ENCODE measurements around the gene NHLRC4. TPM values are rescaled to one million over a fixed set of nuclear protein-coding genes. Genes with fewer than 3 reads are reported as not detected.
A peak's percentile ranks its signal among the peaks of the same experiment; 100 is the strongest.

NHLRC4 gene
- total and polyA plus RNA-seq, 9 of the 15 experiments (the other 6 are each of a cell fraction or from before 2014, with no cell fraction given), result 0.24 to 3.7 (median 1.3) TPM; not detected in 2

DNA sequence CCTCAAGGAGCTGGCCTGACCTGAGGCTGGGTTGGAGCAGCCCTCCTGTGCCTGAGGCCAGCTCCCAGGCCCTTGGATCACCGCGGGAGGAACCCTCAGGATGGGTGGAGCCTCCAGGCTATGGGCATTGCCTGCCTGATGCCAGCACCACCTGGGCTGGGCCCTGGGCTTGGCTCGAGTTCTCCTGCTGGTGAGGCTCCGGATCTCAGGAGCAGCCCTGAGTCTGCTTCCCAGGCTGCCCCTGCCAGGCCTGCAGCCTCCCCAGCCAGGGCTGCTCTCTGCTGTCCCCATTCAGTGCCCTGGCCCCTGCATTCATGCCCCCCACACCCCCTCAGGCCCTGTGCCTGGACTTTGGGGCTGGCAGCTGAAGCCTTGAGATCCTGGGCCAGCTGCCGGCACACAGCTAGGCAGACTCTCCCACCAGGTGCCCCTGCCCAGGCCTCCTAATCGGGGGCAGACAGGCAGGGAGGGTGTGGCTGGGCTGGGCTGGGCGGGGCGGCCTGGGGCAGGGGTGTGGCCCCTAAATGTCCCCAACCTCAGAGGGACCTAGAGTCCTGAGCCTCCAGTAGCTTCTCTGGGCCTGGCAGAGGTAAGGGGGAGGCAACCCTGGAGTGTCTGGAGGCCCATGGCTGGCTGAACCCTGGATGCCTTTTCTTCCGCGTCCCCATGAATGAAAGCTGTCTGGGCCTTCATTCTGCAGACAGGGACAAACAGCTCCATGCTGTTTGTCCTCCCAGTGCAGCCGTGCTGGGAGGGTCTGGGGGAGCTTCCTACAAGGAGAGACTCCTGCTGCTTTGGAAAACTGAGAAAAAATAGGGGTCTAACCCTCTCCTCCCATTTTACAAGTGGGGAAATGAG, 1.8 kb downstream of the NHLRC4 start (continued):
- TF ChIP-seq, protein P1, sequence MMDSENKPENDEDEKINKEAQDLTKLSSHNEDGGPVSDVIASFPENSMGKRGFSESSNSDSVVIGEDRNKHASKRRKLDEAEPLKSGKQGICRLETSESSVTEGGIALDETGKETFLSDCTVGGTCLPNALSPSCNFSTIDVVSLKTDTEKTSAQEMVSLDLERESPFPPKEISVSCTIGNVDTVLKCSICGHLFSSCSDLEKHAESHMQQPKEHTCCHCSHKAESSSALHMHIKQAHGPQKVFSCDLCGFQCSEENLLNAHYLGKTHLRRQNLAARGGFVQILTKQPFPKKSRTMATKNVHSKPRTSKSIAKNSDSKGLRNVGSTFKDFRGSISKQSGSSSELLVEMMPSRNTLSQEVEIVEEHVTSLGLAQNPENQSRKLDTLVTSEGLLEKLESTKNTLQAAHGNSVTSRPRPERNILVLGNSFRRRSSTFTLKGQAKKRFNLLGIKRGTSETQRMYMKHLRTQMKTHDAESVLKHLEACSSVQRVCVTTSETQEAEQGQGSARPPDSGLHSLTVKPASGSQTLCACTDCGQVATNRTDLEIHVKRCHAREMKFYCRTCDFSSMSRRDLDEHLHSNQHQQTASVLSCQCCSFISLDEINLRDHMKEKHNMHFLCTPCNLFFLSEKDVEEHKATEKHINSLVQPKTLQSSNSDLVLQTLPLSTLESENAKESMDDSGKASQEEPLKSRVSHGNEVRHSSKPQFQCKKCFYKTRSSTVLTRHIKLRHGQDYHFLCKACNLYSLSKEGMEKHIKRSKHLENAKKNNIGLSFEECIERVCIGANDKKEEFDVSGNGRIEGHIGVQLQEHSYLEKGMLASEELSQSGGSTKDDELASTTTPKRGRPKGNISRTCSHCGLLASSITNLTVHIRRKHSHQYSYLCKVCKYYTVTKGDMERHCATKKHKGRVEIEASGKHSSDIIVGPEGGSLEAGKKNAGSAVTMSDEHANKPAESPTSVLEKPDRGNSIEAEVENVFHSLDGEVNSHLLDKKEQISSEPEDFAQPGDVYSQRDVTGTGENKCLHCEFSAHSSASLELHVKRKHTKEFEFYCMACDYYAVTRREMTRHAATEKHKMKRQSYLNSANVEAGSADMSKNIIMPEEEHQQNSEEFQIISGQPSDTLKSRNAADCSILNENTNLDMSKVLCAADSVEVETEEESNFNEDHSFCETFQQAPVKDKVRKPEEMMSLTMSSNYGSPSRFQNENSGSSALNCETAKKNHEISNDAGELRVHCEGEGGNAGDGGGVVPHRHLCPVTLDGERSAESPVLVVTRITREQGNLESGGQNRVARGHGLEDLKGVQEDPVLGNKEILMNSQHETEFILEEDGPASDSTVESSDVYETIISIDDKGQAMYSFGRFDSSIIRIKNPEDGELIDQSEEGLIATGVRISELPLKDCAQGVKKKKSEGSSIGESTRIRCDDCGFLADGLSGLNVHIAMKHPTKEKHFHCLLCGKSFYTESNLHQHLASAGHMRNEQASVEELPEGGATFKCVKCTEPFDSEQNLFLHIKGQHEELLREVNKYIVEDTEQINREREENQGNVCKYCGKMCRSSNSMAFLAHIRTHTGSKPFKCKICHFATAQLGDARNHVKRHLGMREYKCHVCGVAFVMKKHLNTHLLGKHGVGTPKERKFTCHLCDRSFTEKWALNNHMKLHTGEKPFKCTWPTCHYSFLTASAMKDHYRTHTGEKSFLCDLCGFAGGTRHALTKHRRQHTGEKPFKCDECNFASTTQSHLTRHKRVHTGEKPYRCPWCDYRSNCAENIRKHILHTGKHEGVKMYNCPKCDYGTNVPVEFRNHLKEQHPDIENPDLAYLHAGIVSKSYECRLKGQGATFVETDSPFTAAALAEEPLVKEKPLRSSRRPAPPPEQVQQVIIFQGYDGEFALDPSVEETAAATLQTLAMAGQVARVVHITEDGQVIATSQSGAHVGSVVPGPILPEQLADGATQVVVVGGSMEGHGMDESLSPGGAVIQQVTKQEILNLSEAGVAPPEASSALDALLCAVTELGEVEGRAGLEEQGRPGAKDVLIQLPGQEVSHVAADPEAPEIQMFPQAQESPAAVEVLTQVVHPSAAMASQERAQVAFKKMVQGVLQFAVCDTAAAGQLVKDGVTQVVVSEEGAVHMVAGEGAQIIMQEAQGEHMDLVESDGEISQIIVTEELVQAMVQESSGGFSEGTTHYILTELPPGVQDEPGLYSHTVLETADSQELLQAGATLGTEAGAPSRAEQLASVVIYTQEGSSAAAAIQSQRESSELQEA (IDR thresholded peaks at IDR 0.05; ENCODE audit: low read depth), result no peak
- no peak for TF ChIP-seq PTRF (tag; IDR thresholded peaks at IDR 0.05)
- TF ChIP-seq PTBP1 (IDR thresholded peaks at IDR 0.05; ENCODE audit: low read depth, low read length), result no peak
- TF ChIP-seq ATF6 (CRISPR knock-in tag; IDR thresholded peaks at IDR 0.05), result no peak
- no peak for TF ChIP-seq ZFP30 (CRISPR knock-in tag; IDR thresholded peaks at IDR 0.05; ENCODE audit: borderline replicate concordance)
- TF ChIP-seq TAF7 (tag; IDR thresholded peaks at IDR 0.05), result no peak
- 0 out of 2 replicates have a peak, but pooled peaks have one; percentile 12 for TF ChIP-seq POLR2AphosphoS5 (IDR thresholded peaks at IDR 0.05; ENCODE audit: control insufficient read depth, insufficient read depth, low read depth, low read length)
- no peak for TF ChIP-seq ZNF75A (CRISPR knock-in tag; IDR thresholded peaks at IDR 0.05)
- no peak for TF ChIP-seq PHTF2 (CRISPR knock-in tag; IDR thresholded peaks at IDR 0.05)
- TF ChIP-seq NCOA1 (IDR thresholded peaks at IDR 0.05; ENCODE audit: low read depth), result no peak
- no peak for TF ChIP-seq ZBTB2 (IDR thresholded peaks at IDR 0.05)
- no peak for TF ChIP-seq MAFK (IDR thresholded peaks at IDR 0.05; ENCODE audit: low read length)
- TF ChIP-seq SIN3B (IDR thresholded peaks at IDR 0.05; ENCODE audit: low read depth), result no peak
- no peak for TF ChIP-seq ZNF347 (CRISPR knock-in tag; IDR thresholded peaks at IDR 0.05; ENCODE audit: low read depth)
- no peak for TF ChIP-seq PCBP2 (IDR thresholded peaks at IDR 0.05; ENCODE audit: low read depth, low read length, poor library complexity, severe bottlenecking)
- TF ChIP-seq ZNF444 (CRISPR knock-in tag; IDR thresholded peaks at IDR 0.05), result no peak
- no peak for TF ChIP-seq ZNF175 (CRISPR knock-in tag; IDR thresholded peaks at IDR 0.05; ENCODE audit: low read depth)
